OCI-LY1 (cell line): ENCODE measurements around the gene TTC13.
A peak's percentile ranks its signal among the peaks of the same experiment; 100 is the strongest.

ENCODE experiments used
- H2AFZ ChIP-seq: fragments of 200-600 bp; sonication (generic), shearing (Covaris generic); 2 replicates; pipeline ENCODE4 v1.6.0; 2014; ENCODE audit warnings: antibody characterized with exemption, mild to moderate bottlenecking, low read length
- H3F3A ChIP-seq: fragments of 200-600 bp; sonication (generic), shearing (Covaris generic); 2 replicates; pipeline ENCODE4 v1.6.0; 2014; ENCODE audit warnings: mild to moderate bottlenecking, antibody characterized with exemption, low read length, moderate library complexity; ENCODE audit not compliant: insufficient read depth
- H3K27ac ChIP-seq: fragments of 200-600 bp; sonication (generic); 2 replicates; pipeline ENCODE4 v1.5.1; 2014; ENCODE audit warnings: low read length, mixed run types, mild to moderate bottlenecking, low read depth; ENCODE audit not compliant: poor library complexity, severe bottlenecking
- H3K27me3 ChIP-seq: fragments of 200-600 bp; sonication (generic); 2 replicates; pipeline ENCODE4 v1.6.0; 2014; ENCODE audit warnings: antibody characterized with exemption, mild to moderate bottlenecking, low read length, moderate library complexity; ENCODE audit not compliant: insufficient read depth
- H3K36me3 ChIP-seq: fragments of 200-600 bp; sonication (generic); 2 replicates; pipeline ENCODE4 v1.6.1; 2014; ENCODE audit warnings: mild to moderate bottlenecking, antibody characterized with exemption, low read length, moderate library complexity, mixed read lengths; ENCODE audit not compliant: insufficient read depth
- H3K4me1 ChIP-seq: fragments of 200-600 bp; sonication (generic); 2 replicates; pipeline ENCODE4 v1.5.1; 2014; ENCODE audit warnings: mild to moderate bottlenecking, low read length, moderate library complexity; ENCODE audit not compliant: insufficient read depth, severe bottlenecking
- H3K4me2 ChIP-seq: fragments of 200-600 bp; sonication (generic), shearing (Covaris generic); 2 replicates; pipeline ENCODE4 v1.6.1; 2014; ENCODE audit warnings: low read length
- H3K4me3 ChIP-seq: fragments of 200-600 bp; sonication (generic); 2 replicates; pipeline ENCODE4 v1.5.1; 2014; ENCODE audit warnings: low read length, low read depth, mild to moderate bottlenecking, mixed read lengths; ENCODE audit not compliant: poor library complexity, severe bottlenecking
- H3K79me2 ChIP-seq: fragments of 200-600 bp; shearing (Covaris generic); 2 replicates; pipeline ENCODE4 v1.6.1; 2016; ENCODE audit warnings: mixed run types, low read length, mixed read lengths; ENCODE audit not compliant: insufficient read depth
- H3K9ac ChIP-seq: fragments of 200-600 bp; sonication (generic), shearing (Covaris generic); 2 replicates; pipeline ENCODE4 v1.6.1; 2014; ENCODE audit warnings: mild to moderate bottlenecking, low read length, mixed read lengths
- H3K9me2 ChIP-seq: fragments of 200-600 bp; sonication (generic), shearing (Covaris generic); 2 replicates; pipeline ENCODE4 v1.6.1; 2014; ENCODE audit warnings: low read depth, mild to moderate bottlenecking, low read length, mixed read lengths
- H3K9me3 ChIP-seq: fragments of 200-600 bp; shearing (Covaris generic); 2 replicates; pipeline ENCODE4 v1.6.1; 2014; ENCODE audit warnings: low read length, mixed read lengths
- H4K20me1 ChIP-seq: fragments of 200-600 bp; sonication (generic), shearing (Covaris generic); 2 replicates; pipeline ENCODE4 v1.6.0; 2016; ENCODE audit warnings: mild to moderate bottlenecking, low read length; ENCODE audit not compliant: insufficient read depth
- CTCF ChIP-seq: fragments of 200-600 bp; sonication (generic), shearing (Covaris generic); IDR thresholded peaks from 2 replicates; pipeline ENCODE4 v1.5.1; 2017; ENCODE audit warnings: mild to moderate bottlenecking, antibody characterized with exemption, low read length, moderate library complexity, mixed read lengths
- EZH2 ChIP-seq: fragments of 200-600 bp; sonication (generic), shearing (Covaris generic); IDR thresholded peaks from 2 replicates; pipeline ENCODE4 v1.8.0; 2017; ENCODE audit warnings: borderline replicate concordance, mixed run types, mild to moderate bottlenecking, antibody characterized with exemption, low read length, moderate library complexity, mixed read lengths

The TTC13 gene

DNA sequence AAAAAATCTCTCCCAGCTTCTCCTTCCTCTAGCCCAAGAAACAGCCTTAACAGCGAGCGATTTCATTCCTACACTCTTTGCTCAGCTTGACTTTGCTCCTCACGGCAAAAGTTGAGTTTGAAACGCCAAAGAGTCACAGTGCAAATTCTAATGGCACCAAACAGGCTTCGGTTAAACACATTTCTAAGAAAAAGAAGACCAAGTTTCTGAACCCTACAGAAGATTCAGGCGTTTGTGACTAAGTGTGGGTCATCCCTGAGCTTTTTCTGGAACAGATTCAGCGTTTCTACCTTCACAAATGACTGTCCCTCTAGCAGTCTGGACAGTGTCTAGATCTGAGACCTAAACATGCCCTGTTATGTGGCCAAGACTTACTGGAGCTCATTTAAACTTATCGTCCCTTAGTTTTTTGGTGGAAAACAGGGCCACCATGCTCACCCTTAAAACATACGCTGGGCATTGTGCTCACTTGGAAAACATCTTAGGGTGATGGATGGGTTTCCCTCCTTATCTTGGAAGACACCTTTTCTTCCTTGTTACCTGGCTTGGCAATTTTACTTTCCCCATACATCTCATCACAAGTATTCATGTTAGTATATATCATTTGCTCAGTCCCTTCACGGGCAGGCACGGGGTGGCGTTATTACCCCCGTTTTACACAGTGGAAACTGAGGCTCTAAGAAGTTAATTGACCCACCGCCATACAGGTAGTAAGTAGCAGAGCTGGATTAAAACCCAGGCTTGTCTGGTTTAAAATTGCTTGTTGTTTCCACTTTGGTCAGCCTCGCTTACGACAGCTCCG lies 111.4 kb downstream of the TTC13 start:
- no peaks in the 10 kb centered on the region for H4K20me1 ChIP-seq
- no peaks in the 10 kb centered on the region for H3K36me3 ChIP-seq
- TF ChIP-seq CTCF = peak; percentile 23; the same call in 1 of the 2 replicates
- TF ChIP-seq EZH2 = no peak

DNA sequence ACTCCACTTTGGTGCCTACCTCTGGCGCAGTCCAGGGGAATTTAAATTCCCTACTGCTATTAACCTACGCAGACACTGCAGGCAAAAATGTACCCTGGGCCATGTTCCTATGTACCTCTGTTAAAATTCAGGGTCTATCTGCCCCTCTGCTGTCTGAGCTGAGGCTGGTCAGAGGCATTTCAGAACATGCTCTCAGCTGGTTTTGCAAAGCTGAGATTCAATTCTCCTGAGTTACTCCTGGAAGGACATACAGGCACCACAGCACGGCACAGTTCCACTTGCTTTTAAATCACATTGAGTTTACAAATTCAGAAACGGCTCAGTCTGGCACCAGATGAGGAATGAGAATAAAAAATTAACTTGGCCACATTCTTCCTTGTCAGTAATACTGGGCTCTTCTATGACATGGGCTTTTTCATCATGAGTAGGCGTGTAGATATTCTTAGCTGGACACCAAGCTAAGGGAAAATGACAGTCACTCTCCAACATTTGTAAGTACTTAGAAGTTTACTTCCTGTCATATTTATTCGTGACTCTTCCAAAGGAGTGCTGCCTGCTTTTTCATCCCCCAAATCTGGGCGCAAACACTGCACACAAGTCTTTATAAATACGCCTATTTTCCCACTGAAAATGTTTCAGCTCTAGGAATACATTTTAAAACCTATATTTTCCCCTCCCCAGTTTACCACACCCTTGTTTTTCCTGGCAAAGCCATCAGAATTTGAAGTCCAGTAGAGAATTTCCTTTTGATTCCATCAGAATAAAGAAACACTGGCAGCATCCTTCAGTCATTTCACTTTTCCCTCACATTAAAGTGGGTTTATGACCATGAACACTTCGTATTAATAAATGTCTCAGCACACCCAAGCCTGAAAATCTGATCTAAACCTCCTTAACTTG lies 112.2 kb downstream of the TTC13 start:
- H3K27me3 ChIP-seq = peaks cover 7% of the 10 kb centered on the region; the same call in 1 of the 2 replicates
- no peak overlapping the region for H3K27ac ChIP-seq
- peaks cover 11% of the 10 kb centered on the region for H3K4me1 ChIP-seq
- no peak overlapping the region for H2AFZ ChIP-seq
- H3K9me3 ChIP-seq = no peaks in the 10 kb centered on the region
- no peak overlapping the region for H3K9ac ChIP-seq
- TF ChIP-seq CTCF = no peak
- no peak for TF ChIP-seq EZH2
- H3K79me2 ChIP-seq = no peaks in the 10 kb centered on the region
- no peaks in the 10 kb centered on the region for H4K20me1 ChIP-seq
- H3K4me3 ChIP-seq = no peak overlapping the region
- H3K4me2 ChIP-seq = no peak overlapping the region
- no peaks in the 10 kb centered on the region for H3K36me3 ChIP-seq
- H3K9me2 ChIP-seq = no peaks in the 10 kb centered on the region
- H3F3A ChIP-seq = no peaks in the 10 kb centered on the region

More for the DNA sequence above, 111.4 kb downstream of the TTC13 start:
- H3K79me2 ChIP-seq = no peaks in the 10 kb centered on the region
- H3F3A ChIP-seq = no peaks in the 10 kb centered on the region
- no peaks in the 10 kb centered on the region for H3K9me3 ChIP-seq
- H3K4me3 ChIP-seq = peak overlapping the region; percentile 87
- peak overlapping the region; percentile 94 for H3K4me2 ChIP-seq
- no peaks in the 10 kb centered on the region for H3K9me2 ChIP-seq
- H3K4me1 ChIP-seq = peaks cover 11% of the 10 kb centered on the region
- H3K9ac ChIP-seq = peak overlapping the region; percentile 79
- H3K27me3 ChIP-seq = peaks cover 7% of the 10 kb centered on the region; the same call in 1 of the 2 replicates
- H3K27ac ChIP-seq = no peak overlapping the region
- peak overlapping the region; percentile 71; the same call in 1 of the 2 replicates for H2AFZ ChIP-seq

GRCh38 chr1:230865062-230865817 lies 113.4 kb downstream of the TTC13 start:
- Histone ChIP-seq H3K9me3 (no peaks in the 10 kb centered on the region), H3K27me3 (peaks cover 7% of the 10 kb centered on the region; the same call in 1 of the 2 replicates), H3K79me2 (no peaks in the 10 kb centered on the region), H4K20me1 (no peaks in the 10 kb centered on the region), H3F3A (no peaks in the 10 kb centered on the region), H3K4me1 (peaks cover 11% of the 10 kb centered on the region), H3K9me2 (no peaks in the 10 kb centered on the region), H3K36me3 (no peaks in the 10 kb centered on the region), H2AFZ (no peak overlapping the region), H3K27ac (no peak overlapping the region), H3K9ac (no peak overlapping the region), H3K4me3 (no peak overlapping the region), H3K4me2 (no peak overlapping the region)
- no peak for TF ChIP-seq EZH2
- TF ChIP-seq CTCF = no peak
